ENCODE data around the gene DYSF.

Gene DYSF

GRCh38 chr2:71578767-71579342, 125.5 kb downstream of the DYSF start:
- no peaks in the 10 kb centered on the region for H3K79me2 ChIP-seq (ENCODE audit: low read length)
- no peaks in the 10 kb centered on the region for H3K9me3 ChIP-seq (ENCODE audit: insufficient read depth, low read length)
- no peak overlapping the region for H3K9ac ChIP-seq (ENCODE audit: low read length)
- H3K27ac ChIP-seq (ENCODE audit: low read length): no peak overlapping the region
- TF ChIP-seq CTCF (IDR thresholded peaks at IDR 0.05; ENCODE audit: low read depth, low read length): no peak
- no peak for TF ChIP-seq EZH2phosphoT487 (IDR thresholded peaks at IDR 0.05; ENCODE audit: low read depth)
- no peaks in the 10 kb centered on the region for H3K4me1 ChIP-seq (ENCODE audit: low read length)
- 0 out of 2 replicates have a peak, but pooled peaks cover 5% of the 10 kb centered on the region for H3K27me3 ChIP-seq (ENCODE audit: low read depth, low read length)
- no peak overlapping the region for H3K4me2 ChIP-seq (ENCODE audit: low read length)
- no peaks in the 10 kb centered on the region for H3K36me3 ChIP-seq (replicated peaks; ENCODE audit: low read depth, low read length)
- H4K20me1 ChIP-seq (ENCODE audit: insufficient read depth, low read length): no peaks in the 10 kb centered on the region
- no peak overlapping the region for H3K4me3 ChIP-seq (ENCODE audit: low read length)
- H2AFZ ChIP-seq (ENCODE audit: low read depth, low read length): no peak overlapping the region

GRCh38 chr2:71581026-71581425, 127.7 kb downstream of the DYSF start:
- H3K4me3 ChIP-seq (ENCODE audit: low read length): no peak overlapping the region

GRCh38 chr2:71583876-71584275, 130.5 kb downstream of the DYSF start:
- Histone ChIP-seq H3K4me3 (ENCODE audit: low read length) (no peak overlapping the region), H3K4me1 (ENCODE audit: low read length) (no peaks in the 10 kb centered on the region), H4K20me1 (ENCODE audit: insufficient read depth, low read length) (no peaks in the 10 kb centered on the region), H3K79me2 (ENCODE audit: low read length) (no peaks in the 10 kb centered on the region), H3K9me3 (ENCODE audit: insufficient read depth, low read length) (no peaks in the 10 kb centered on the region), H3K36me3 (replicated peaks; ENCODE audit: low read depth, low read length) (no peaks in the 10 kb centered on the region), H2AFZ (ENCODE audit: low read depth, low read length) (no peak overlapping the region), H3K27ac (ENCODE audit: low read length) (no peak overlapping the region), H3K9ac (ENCODE audit: low read length) (no peak overlapping the region), H3K27me3 (ENCODE audit: low read depth, low read length) (0 out of 2 replicates have a peak, but pooled peaks cover 5% of the 10 kb centered on the region), H3K4me2 (ENCODE audit: low read length) (no peak overlapping the region)
- TF ChIP-seq EZH2phosphoT487 (IDR thresholded peaks at IDR 0.05; ENCODE audit: low read depth) (no peak), CTCF (IDR thresholded peaks at IDR 0.05; ENCODE audit: low read depth, low read length) (no peak)

More at GRCh38 chr2:71581026-71581425, 127.7 kb downstream of the DYSF start:
- Histone ChIP-seq H3K27me3 (ENCODE audit: low read depth, low read length) (0 out of 2 replicates have a peak, but pooled peaks cover 5% of the 10 kb centered on the region), H3K36me3 (replicated peaks; ENCODE audit: low read depth, low read length) (no peaks in the 10 kb centered on the region), H3K27ac (ENCODE audit: low read length) (no peak overlapping the region), H3K79me2 (ENCODE audit: low read length) (no peaks in the 10 kb centered on the region), H3K9me3 (ENCODE audit: insufficient read depth, low read length) (no peaks in the 10 kb centered on the region), H3K4me1 (ENCODE audit: low read length) (no peaks in the 10 kb centered on the region), H3K9ac (ENCODE audit: low read length) (no peak overlapping the region), H2AFZ (ENCODE audit: low read depth, low read length) (no peak overlapping the region), H4K20me1 (ENCODE audit: insufficient read depth, low read length) (no peaks in the 10 kb centered on the region), H3K4me2 (ENCODE audit: low read length) (no peak overlapping the region)
- no peak for TF ChIP-seq EZH2phosphoT487 (IDR thresholded peaks at IDR 0.05; ENCODE audit: low read depth)
- no peak for TF ChIP-seq CTCF (IDR thresholded peaks at IDR 0.05; ENCODE audit: low read depth, low read length)

- no peaks in the 10 kb centered on the region for H4K20me1 ChIP-seq (ENCODE audit: insufficient read depth, low read length)
- no peak overlapping the region for H3K9ac ChIP-seq (ENCODE audit: low read length)
- no peak overlapping the region for H3K27ac ChIP-seq (ENCODE audit: low read length)
- H3K79me2 ChIP-seq (ENCODE audit: low read length): no peaks in the 10 kb centered on the region
- H3K4me3 ChIP-seq (ENCODE audit: low read length): no peak overlapping the region
- no peaks in the 10 kb centered on the region for H3K36me3 ChIP-seq (replicated peaks; ENCODE audit: low read depth, low read length)
- no peak for TF ChIP-seq CTCF (IDR thresholded peaks at IDR 0.05; ENCODE audit: low read depth, low read length)
- TF ChIP-seq EZH2phosphoT487 (IDR thresholded peaks at IDR 0.05; ENCODE audit: low read depth): no peak
- H3K4me2 ChIP-seq (ENCODE audit: low read length): no peak overlapping the region
- H3K27me3 ChIP-seq (ENCODE audit: low read depth, low read length): 0 out of 2 replicates have a peak, but pooled peaks cover 5% of the 10 kb centered on the region
- no peak overlapping the region for H2AFZ ChIP-seq (ENCODE audit: low read depth, low read length)
- no peaks in the 10 kb centered on the region for H3K9me3 ChIP-seq (ENCODE audit: insufficient read depth, low read length)
- H3K4me1 ChIP-seq (ENCODE audit: low read length): no peaks in the 10 kb centered on the region
Measured at GRCh38 chr2:71586471-71586870, 133.1 kb downstream of the DYSF start.
